PFSK-1 (cell line): ENCODE results near the gene CNTNAP2.

Experiments
- SIN3A ChIP-seq: IDR thresholded peaks from 2 replicates; pipeline ENCODE4 v1.6.1; 2012; ENCODE audit warnings: mild to moderate bottlenecking, low read length, moderate library complexity, borderline replicate concordance; ENCODE audit not compliant: insufficient read depth
- TF ChIP-seq, protein P1 (sequence below), 2 experiments: IDR thresholded peaks; 2 replicates each; pipeline versions ENCODE4 v1.6.1 to v1.8.0; 2011 to 2012; ENCODE audit warnings: low read depth in 2 of 2, low read length in 2 of 2, control low read depth in 1 of 2, inconsistent platforms in 1 of 2, mild to moderate bottlenecking in 1 of 2, moderate library complexity in 1 of 2; ENCODE audit not compliant: insufficient read depth in 1 of 2

- TF ChIP-seq SIN3A: no peak
- TF ChIP-seq, protein P1, sequence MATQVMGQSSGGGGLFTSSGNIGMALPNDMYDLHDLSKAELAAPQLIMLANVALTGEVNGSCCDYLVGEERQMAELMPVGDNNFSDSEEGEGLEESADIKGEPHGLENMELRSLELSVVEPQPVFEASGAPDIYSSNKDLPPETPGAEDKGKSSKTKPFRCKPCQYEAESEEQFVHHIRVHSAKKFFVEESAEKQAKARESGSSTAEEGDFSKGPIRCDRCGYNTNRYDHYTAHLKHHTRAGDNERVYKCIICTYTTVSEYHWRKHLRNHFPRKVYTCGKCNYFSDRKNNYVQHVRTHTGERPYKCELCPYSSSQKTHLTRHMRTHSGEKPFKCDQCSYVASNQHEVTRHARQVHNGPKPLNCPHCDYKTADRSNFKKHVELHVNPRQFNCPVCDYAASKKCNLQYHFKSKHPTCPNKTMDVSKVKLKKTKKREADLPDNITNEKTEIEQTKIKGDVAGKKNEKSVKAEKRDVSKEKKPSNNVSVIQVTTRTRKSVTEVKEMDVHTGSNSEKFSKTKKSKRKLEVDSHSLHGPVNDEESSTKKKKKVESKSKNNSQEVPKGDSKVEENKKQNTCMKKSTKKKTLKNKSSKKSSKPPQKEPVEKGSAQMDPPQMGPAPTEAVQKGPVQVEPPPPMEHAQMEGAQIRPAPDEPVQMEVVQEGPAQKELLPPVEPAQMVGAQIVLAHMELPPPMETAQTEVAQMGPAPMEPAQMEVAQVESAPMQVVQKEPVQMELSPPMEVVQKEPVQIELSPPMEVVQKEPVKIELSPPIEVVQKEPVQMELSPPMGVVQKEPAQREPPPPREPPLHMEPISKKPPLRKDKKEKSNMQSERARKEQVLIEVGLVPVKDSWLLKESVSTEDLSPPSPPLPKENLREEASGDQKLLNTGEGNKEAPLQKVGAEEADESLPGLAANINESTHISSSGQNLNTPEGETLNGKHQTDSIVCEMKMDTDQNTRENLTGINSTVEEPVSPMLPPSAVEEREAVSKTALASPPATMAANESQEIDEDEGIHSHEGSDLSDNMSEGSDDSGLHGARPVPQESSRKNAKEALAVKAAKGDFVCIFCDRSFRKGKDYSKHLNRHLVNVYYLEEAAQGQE (IDR thresholded peaks at IDR 0.05; ENCODE audit: insufficient read depth in 1 of 2, low read depth in 2 of 2, low read length in 2 of 2): no peak
Measured at GRCh38 chr7:146645383-146645976, 528.9 kb downstream of the CNTNAP2 start.
